Measurements from ENCODE around the gene GRM8. TPM values are rescaled to one million over a fixed set of nuclear protein-coding genes. Genes with fewer than 3 reads are reported as not detected.

GRM8 gene
- total and polyA plus RNA-seq, 4 donors = 0.28 to 4.9 (median 2.8) TPM

DNA sequence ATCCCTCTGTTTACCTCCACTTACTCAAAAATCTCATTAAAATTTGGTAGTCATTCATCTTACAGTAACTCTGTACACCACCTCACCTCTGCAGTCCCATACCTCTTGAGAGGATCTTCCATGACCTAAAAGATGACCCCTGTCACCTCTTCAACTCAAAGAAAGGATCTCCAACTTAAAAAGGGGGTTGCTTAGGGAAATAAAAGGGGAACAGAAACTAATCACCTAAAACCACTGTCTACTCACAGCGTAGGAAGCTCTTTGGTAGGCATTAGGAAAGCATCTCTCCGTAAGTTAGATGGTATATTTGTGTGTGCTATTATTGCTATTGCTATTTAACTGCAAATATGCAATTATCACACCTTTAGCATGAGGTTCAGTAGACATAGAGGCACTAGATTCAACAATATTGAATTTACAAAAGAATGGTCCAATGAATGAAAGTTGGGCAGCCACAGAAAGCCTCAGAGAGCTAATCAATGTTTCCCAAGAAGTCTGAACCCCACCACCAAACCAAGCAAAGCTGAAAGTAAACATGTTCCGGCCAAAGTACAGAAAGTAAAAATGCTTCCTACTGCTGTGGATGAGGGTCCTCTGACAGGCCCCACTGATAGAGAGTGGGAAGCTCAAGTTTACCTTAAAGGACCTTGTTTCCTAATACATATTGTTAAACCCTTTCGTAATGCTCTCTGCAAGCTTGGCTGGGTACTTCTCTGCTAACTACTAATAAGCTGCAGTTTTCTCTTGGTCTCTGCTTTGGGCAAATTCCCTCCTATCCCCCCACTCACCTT lies 105.8 kb downstream of the GRM8 start:
- H3K4me3 ChIP-seq (ENCODE audit: low read depth in 1 of 3, low read length in 3 of 3) = no peak overlapping the region

GRCh38 chr7:127137146-127137545 lies 115.6 kb downstream of the GRM8 start:
- Histone ChIP-seq H3K27ac (ENCODE audit: low read depth in 1 of 2, low read length in 2 of 2) (no peak overlapping the region), H3K27me3 (ENCODE audit: control insufficient read depth in 4 of 4, insufficient read depth in 4 of 4, low read length in 3 of 4) (no peaks in the 10 kb centered on the region), H3K9me3 (ENCODE audit: control insufficient read depth in 4 of 4, low read length in 3 of 4) (no peaks in the 10 kb centered on the region), H3K4me3 (ENCODE audit: low read depth in 1 of 3, low read length in 3 of 3) (no peak overlapping the region), H3K36me3 (ENCODE audit: control insufficient read depth in 4 of 4, insufficient read depth in 3 of 4, low read depth in 1 of 4, low read length in 3 of 4) (no peaks in the 10 kb centered on the region), H3K4me1 (ENCODE audit: control insufficient read depth in 4 of 4, insufficient read depth in 4 of 4, low read length in 3 of 4) (no peaks in the 10 kb centered on the region), H3K9ac (ENCODE audit: low read depth in 1 of 2, low read length in 2 of 2) (no peak overlapping the region)
- DNase-seq (ENCODE audit: low spot score) = no peak
- no peak for TF ChIP-seq RAD21 (IDR thresholded peaks at IDR 0.05)

More for the DNA sequence above, 105.8 kb downstream of the GRM8 start:
- no peaks in the 10 kb centered on the region for H3K27me3 ChIP-seq (ENCODE audit: control insufficient read depth in 4 of 4, insufficient read depth in 4 of 4, low read length in 3 of 4)
- no peak overlapping the region for H3K9ac ChIP-seq (ENCODE audit: low read depth in 1 of 2, low read length in 2 of 2)
- TF ChIP-seq, protein P1, sequence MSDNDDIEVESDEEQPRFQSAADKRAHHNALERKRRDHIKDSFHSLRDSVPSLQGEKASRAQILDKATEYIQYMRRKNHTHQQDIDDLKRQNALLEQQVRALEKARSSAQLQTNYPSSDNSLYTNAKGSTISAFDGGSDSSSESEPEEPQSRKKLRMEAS (IDR thresholded peaks at IDR 0.05) = no peak
- TF ChIP-seq EGR1 (IDR thresholded peaks at IDR 0.05; ENCODE audit: low read depth in 2 of 2) = no peak
- no peak for TF ChIP-seq HNF4A (conservative IDR thresholded peaks at IDR 0.05)
- TF ChIP-seq, protein P2, sequence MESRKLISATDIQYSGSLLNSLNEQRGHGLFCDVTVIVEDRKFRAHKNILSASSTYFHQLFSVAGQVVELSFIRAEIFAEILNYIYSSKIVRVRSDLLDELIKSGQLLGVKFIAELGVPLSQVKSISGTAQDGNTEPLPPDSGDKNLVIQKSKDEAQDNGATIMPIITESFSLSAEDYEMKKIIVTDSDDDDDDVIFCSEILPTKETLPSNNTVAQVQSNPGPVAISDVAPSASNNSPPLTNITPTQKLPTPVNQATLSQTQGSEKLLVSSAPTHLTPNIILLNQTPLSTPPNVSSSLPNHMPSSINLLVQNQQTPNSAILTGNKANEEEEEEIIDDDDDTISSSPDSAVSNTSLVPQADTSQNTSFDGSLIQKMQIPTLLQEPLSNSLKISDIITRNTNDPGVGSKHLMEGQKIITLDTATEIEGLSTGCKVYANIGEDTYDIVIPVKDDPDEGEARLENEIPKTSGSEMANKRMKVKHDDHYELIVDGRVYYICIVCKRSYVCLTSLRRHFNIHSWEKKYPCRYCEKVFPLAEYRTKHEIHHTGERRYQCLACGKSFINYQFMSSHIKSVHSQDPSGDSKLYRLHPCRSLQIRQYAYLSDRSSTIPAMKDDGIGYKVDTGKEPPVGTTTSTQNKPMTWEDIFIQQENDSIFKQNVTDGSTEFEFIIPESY (IDR thresholded peaks at IDR 0.05) = no peak
- no peak for TF ChIP-seq FOXA2 (IDR thresholded peaks at IDR 0.05)
- TF ChIP-seq ATF3 (IDR thresholded peaks at IDR 0.05) = no peak
- peaks cover 0 to 1% (median under 1%) of the 10 kb centered on the region in 4 donors for H3K4me1 ChIP-seq (ENCODE audit: control insufficient read depth in 4 of 4, insufficient read depth in 4 of 4, low read length in 3 of 4)
- no peaks in the 10 kb centered on the region for H3K36me3 ChIP-seq (ENCODE audit: control insufficient read depth in 4 of 4, insufficient read depth in 3 of 4, low read depth in 1 of 4, low read length in 3 of 4)
- 78% methylated on average over 4 of the region's 4 CpGs for WGBS
- DNase-seq (ENCODE audit: low spot score) = no peak
- no peaks in the 10 kb centered on the region for H3K9me3 ChIP-seq (ENCODE audit: control insufficient read depth in 4 of 4, low read length in 3 of 4)
- H3K27ac ChIP-seq (ENCODE audit: low read depth in 1 of 2, low read length in 2 of 2) = no peak overlapping the region

- DNase-seq (ENCODE audit: low spot score) = no peak
- 85% methylated on average over 2 of the region's 2 CpGs for WGBS
- Histone ChIP-seq H3K27me3 (ENCODE audit: control insufficient read depth in 4 of 4, insufficient read depth in 4 of 4, low read length in 3 of 4) (no peaks in the 10 kb centered on the region), H3K4me3 (ENCODE audit: low read depth in 1 of 3, low read length in 3 of 3) (no peak overlapping the region), H3K9me3 (ENCODE audit: control insufficient read depth in 4 of 4, low read length in 3 of 4) (no peaks in the 10 kb centered on the region), H3K4me1 (ENCODE audit: control insufficient read depth in 4 of 4, insufficient read depth in 4 of 4, low read length in 3 of 4) (no peaks in the 10 kb centered on the region), H3K27ac (ENCODE audit: low read depth in 1 of 2, low read length in 2 of 2) (no peak overlapping the region), H3K36me3 (ENCODE audit: control insufficient read depth in 4 of 4, insufficient read depth in 3 of 4, low read depth in 1 of 4, low read length in 3 of 4) (no peaks in the 10 kb centered on the region), H3K9ac (ENCODE audit: low read depth in 1 of 2, low read length in 2 of 2) (no peak overlapping the region)
- TF ChIP-seq HNF4A (conservative IDR thresholded peaks at IDR 0.05) = no peak
- TF ChIP-seq YY1 (IDR thresholded peaks at IDR 0.05) = no peak
- TF ChIP-seq, protein P1 (IDR thresholded peaks at IDR 0.05) = no peak
- TF ChIP-seq FOXA1 (IDR thresholded peaks at IDR 0.05) = no peak
- TF ChIP-seq ATF3 (IDR thresholded peaks at IDR 0.05) = no peak
- TF ChIP-seq EGR1 (IDR thresholded peaks at IDR 0.05; ENCODE audit: low read depth in 2 of 2) = no peak
- TF ChIP-seq GABPA (IDR thresholded peaks at IDR 0.05 in 1 of 2, conservative IDR thresholded peaks at IDR 0.05 in 1 of 2) = no peak
- TF ChIP-seq FOXA2 (IDR thresholded peaks at IDR 0.05) = no peak
- TF ChIP-seq JUND (IDR thresholded peaks at IDR 0.05) = no peak
- TF ChIP-seq RXRA (IDR thresholded peaks at IDR 0.05) = no peak
- no peak for TF ChIP-seq HNF4G (IDR thresholded peaks at IDR 0.05)
Measured at GRCh38 chr7:127135871-127136485, 116.8 kb downstream of the GRM8 start.
